Activated B cell treated with CpG ODN at 0.5 μM for 24 hours (primary cell): ENCODE data around the gene UBE3A. TPM values are rescaled to one million over a fixed set of nuclear protein-coding genes. Genes with fewer than 3 reads are reported as not detected.

Experiments used
- ATAC-seq: fragments of 200-7000 bp; cut with Tn5 transposase; one replicate; pipeline ENCODE4 v1.10.0; 2021; ENCODE audit warnings: low read depth, mild to moderate bottlenecking, moderate library complexity
- CTCF ChIA-PET: fragments of 350-600 bp; sonication (Branson Sonifier 250); formaldehyde crosslinking; loops from one replicate; lab custom pipeline; 2021; ENCODE audit warnings: antibody characterized with exemption; lab: Charles Lee
- POLR2A ChIA-PET: fragments of 350-600 bp; sonication (Branson Sonifier 250); formaldehyde crosslinking; loops from one replicate; lab custom pipeline; 2021; ENCODE audit warnings: antibody characterized with exemption; lab: Charles Lee
- DNase-seq: peaks from one replicate; pipeline ENCODE4 v3.0.0; 2022
- H3K27ac Mint-ChIP-seq: one replicate; pipeline ENCODE4 v1.8.0; 2020; ENCODE audit warnings: mixed read lengths
- H3K27me3 Mint-ChIP-seq: one replicate; pipeline ENCODE4 v1.8.0; 2021; ENCODE audit warnings: mixed read lengths
- H3K36me3 Mint-ChIP-seq: one replicate; pipeline ENCODE4 v1.8.0; 2021; ENCODE audit warnings: low read depth, mixed read lengths
- H3K4me1 Mint-ChIP-seq: one replicate; pipeline ENCODE4 v1.8.0; 2021; ENCODE audit warnings: mixed read lengths
- H3K4me3 Mint-ChIP-seq: one replicate; pipeline ENCODE4 v1.8.0; 2020; ENCODE audit warnings: mild to moderate bottlenecking, mixed read lengths
- H3K9me3 Mint-ChIP-seq: one replicate; pipeline ENCODE4 v1.8.0; 2020; ENCODE audit warnings: mixed read lengths
- CTCF ChIP-seq: fragments of 200-600 bp; IDR thresholded peaks from one replicate; pipeline ENCODE4 v1.8.0; 2022; ENCODE audit warnings: antibody characterized with exemption, mild to moderate bottlenecking
- intact Hi-C: fragments of 100-400 bp; cut with micrococcal nuclease; formaldehyde crosslinking; loops from one replicate; pipeline ENCODE4 v1.15.1; 2024
- total RNA-seq: library from RNA; stranded (reverse); gene quantifications from 2 replicates; pipeline ENCODE4 v1.2.3, GENCODE V29; 2022

The UBE3A gene
- total RNA-seq: 106 and 122 TPM in 2 replicates

GRCh38 chr15:25438601-25439368 lies at the start of gene UBE3A:
Gene UBE3A (minus strand): TSS chr15:25439024. CDS start chr15:25409107, 29,917 bp downstream.
- ATAC-seq (peak; percentile 92), DNase-seq (peak; percentile 93)
- ChIA-PET POLR2A (interaction anchor here (0.7 to 1.2 kb wide), 5 partner anchors 14 to 470 kb away, joined by 3 to 6 read pairs (median 3); no protein-coding TSS in a partner anchor), CTCF (no interaction called here)
- intact Hi-C loops: loop anchor here (1.0 to 10.0 kb wide), 9 partner anchors 32 to 644 kb away; no protein-coding TSS in a partner anchor
- H3K27ac Mint-ChIP-seq: peak within 1 kb of the TSS; percentile 91
- no peak for TF ChIP-seq CTCF
- H3K4me3 Mint-ChIP-seq: peak within 1 kb of the TSS; percentile 88
- no peaks in the 10 kb centered on the region for H3K27me3 Mint-ChIP-seq
- H3K36me3 Mint-ChIP-seq: peaks cover 10% of the 10 kb centered on the region
- peaks cover 44% of the 10 kb centered on the region for H3K4me1 Mint-ChIP-seq
- no peaks in the 10 kb centered on the region for H3K9me3 Mint-ChIP-seq

GRCh38 chr15:25487226-25487884 lies 48.5 kb upstream of the UBE3A start:
- H3K4me3 Mint-ChIP-seq: no peak overlapping the region
- TF ChIP-seq CTCF: no peak
- POLR2A ChIA-PET: no interaction called here
- no peak for DNase-seq
- peaks cover 8% of the 10 kb centered on the region for H3K36me3 Mint-ChIP-seq
- intact Hi-C loops: no loop called here
- H3K27me3 Mint-ChIP-seq: no peaks in the 10 kb centered on the region
- ATAC-seq: no peak
- peaks cover 18% of the 10 kb centered on the region for H3K9me3 Mint-ChIP-seq
- CTCF ChIA-PET: no interaction called here
- no peaks in the 10 kb centered on the region for H3K4me1 Mint-ChIP-seq
- H3K27ac Mint-ChIP-seq: no peak overlapping the region

GRCh38 chr15:25486051-25486450 lies 47.2 kb upstream of the UBE3A start:
- DNase-seq: no peak
- ChIA-PET CTCF (no interaction called here), POLR2A (no interaction called here)
- no peaks in the 10 kb centered on the region for H3K27me3 Mint-ChIP-seq
- no peak overlapping the region for H3K4me3 Mint-ChIP-seq
- peaks cover 7% of the 10 kb centered on the region for H3K36me3 Mint-ChIP-seq
- H3K9me3 Mint-ChIP-seq: peaks cover 13% of the 10 kb centered on the region
- no peak overlapping the region for H3K27ac Mint-ChIP-seq
- no peaks in the 10 kb centered on the region for H3K4me1 Mint-ChIP-seq
- no peak for TF ChIP-seq CTCF
- intact Hi-C loops: no loop called here
- no peak for ATAC-seq

- Mint-ChIP-seq H3K27ac (no peak overlapping the region), H3K4me1 (no peaks in the 10 kb centered on the region), H3K9me3 (peaks cover 2% of the 10 kb centered on the region), H3K4me3 (no peak overlapping the region), H3K36me3 (no peaks in the 10 kb centered on the region), H3K27me3 (no peaks in the 10 kb centered on the region)
- no peak for TF ChIP-seq CTCF
- CTCF ChIA-PET: no interaction called here
- DNase-seq: no peak
- POLR2A ChIA-PET: no interaction called here
- intact Hi-C loops: no loop called here
- no peak for ATAC-seq
Measured at GRCh38 chr15:25481208-25481859, 42.5 kb upstream of the UBE3A start.

- Mint-ChIP-seq H3K4me1 (no peaks in the 10 kb centered on the region), H3K27ac (no peak overlapping the region), H3K27me3 (no peaks in the 10 kb centered on the region), H3K4me3 (no peak overlapping the region), H3K9me3 (peaks cover under 1% of the 10 kb centered on the region), H3K36me3 (no peaks in the 10 kb centered on the region)
- no peak for DNase-seq
- no peak for ATAC-seq
- CTCF ChIA-PET: no interaction called here
- TF ChIP-seq CTCF: no peak
- POLR2A ChIA-PET: no interaction called here
- intact Hi-C loops: no loop called here
Measured at GRCh38 chr15:25478313-25478712, 39.5 kb upstream of the UBE3A start.
